ENCODE data around the gene CRCP. TPM values are rescaled to one million over a fixed set of nuclear protein-coding genes. Genes with fewer than 3 reads are reported as not detected.

Gene CRCP
- total and polyA plus RNA-seq, 4 donors: 13.0 to 52.6 (median 18.4) TPM

DNA sequence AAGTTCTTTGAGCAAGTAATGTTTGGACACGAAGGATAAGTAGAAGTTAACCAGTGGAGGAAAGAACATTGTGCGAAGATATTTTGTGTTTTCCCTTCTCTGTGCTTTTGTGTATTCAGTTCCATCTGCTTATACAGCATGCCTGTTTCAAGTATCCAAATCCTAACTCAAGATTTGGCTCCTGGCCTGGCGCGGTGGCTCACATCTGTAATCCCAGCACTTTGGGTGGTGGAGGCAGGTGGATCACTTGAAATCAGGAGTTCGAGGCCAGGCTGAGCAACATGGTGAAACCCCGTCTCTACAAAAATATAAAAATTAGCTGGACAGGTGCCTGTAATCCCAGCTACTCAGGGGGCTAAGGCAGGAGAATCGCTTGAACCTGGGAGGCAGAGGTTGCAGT is 49.7 kb downstream of the CRCP start:
- no peak overlapping the region for H3K4me3 ChIP-seq (ENCODE audit: low read depth in 1 of 3, low read length in 3 of 3)
- H3K27me3 ChIP-seq (ENCODE audit: control insufficient read depth in 4 of 4, insufficient read depth in 4 of 4, low read length in 3 of 4): no peaks in the 10 kb centered on the region
- no peaks in the 10 kb centered on the region for H3K9me3 ChIP-seq (ENCODE audit: control insufficient read depth in 4 of 4, low read length in 3 of 4)
- H3K4me1 ChIP-seq (ENCODE audit: control insufficient read depth in 4 of 4, insufficient read depth in 4 of 4, low read length in 3 of 4): peaks cover 0 to 8% (median 3%) of the 10 kb centered on the region in 4 donors
- no peaks in the 10 kb centered on the region for H3K36me3 ChIP-seq (ENCODE audit: control insufficient read depth in 4 of 4, insufficient read depth in 3 of 4, low read depth in 1 of 4, low read length in 3 of 4)
- 91% methylated on average over 7 of the region's 7 CpGs for WGBS
- H3K27ac ChIP-seq (ENCODE audit: low read depth in 1 of 2, low read length in 2 of 2): peak overlapping the region in 1 of 2 donors; percentile 84
- H3K9ac ChIP-seq (ENCODE audit: low read depth in 1 of 2, low read length in 2 of 2): no peak overlapping the region
- TF ChIP-seq EGR1 (IDR thresholded peaks at IDR 0.05; ENCODE audit: low read depth in 2 of 2) (no peak), RXRA (IDR thresholded peaks at IDR 0.05) (no peak), TAF1 (conservative IDR thresholded peaks at IDR 0.05) (no peak), JUND (IDR thresholded peaks at IDR 0.05) (no peak), YY1 (IDR thresholded peaks at IDR 0.05) (no peak), FOXA1 (IDR thresholded peaks at IDR 0.05) (no peak)
- DNase-seq (ENCODE audit: low spot score): no peak

DNA sequence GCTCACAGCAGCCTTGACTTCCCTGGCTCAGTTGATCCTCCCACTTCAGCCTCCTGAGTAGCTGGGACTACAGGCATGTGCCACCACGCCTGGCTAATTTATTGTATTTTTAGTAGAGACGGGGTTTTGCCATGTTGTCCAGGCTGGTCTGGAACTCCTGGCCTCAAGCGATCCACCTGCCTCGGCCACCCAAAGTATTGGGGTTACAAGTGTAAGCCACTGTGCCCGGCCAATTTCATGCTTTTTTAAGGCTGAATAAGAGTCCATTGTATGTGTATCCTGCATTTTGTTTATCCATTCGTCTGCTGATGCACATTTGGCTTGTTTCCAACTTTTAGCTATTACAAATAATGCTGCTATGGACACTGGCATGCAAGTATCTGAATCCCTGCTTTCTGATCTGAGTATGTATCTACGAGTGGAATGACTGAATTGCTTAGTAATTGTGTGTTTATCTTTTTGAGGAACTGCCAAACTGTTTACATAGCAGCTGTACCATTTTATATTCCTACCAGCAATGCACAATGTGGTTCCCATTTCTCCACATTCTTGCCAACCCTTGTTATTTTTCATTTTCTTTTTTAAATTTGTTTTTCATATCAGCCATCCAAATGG is 53.2 kb downstream of the CRCP start:
- 71% methylated on average over 7 of the region's 7 CpGs for WGBS

DNA sequence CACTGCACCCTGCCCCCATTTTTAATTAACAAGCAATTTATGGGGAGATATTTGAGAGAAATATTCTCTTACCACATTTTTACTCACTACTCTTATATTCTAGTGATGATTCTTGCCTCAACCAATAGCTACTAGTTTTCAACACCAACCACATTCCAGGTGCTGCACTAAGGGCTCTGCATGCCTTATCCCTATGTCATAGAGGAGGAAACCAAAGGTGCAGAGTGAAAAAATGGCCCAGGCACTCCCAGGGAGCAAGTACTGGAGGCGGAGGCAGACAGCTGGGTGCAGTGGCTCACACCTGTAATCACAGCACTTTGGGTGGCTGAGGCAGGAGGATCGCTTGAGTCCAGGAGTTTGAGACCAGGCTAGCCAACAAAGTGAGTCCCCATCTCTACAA is 55.0 kb downstream of the CRCP start:
- Histone ChIP-seq H3K36me3 (ENCODE audit: control insufficient read depth in 4 of 4, insufficient read depth in 3 of 4, low read depth in 1 of 4, low read length in 3 of 4) (no peaks in the 10 kb centered on the region), H3K9ac (ENCODE audit: low read depth in 1 of 2, low read length in 2 of 2) (no peak overlapping the region), H3K27ac (ENCODE audit: low read depth in 1 of 2, low read length in 2 of 2) (no peak overlapping the region), H3K9me3 (ENCODE audit: control insufficient read depth in 4 of 4, low read length in 3 of 4) (no peaks in the 10 kb centered on the region), H3K27me3 (ENCODE audit: control insufficient read depth in 4 of 4, insufficient read depth in 4 of 4, low read length in 3 of 4) (no peaks in the 10 kb centered on the region), H3K4me1 (ENCODE audit: control insufficient read depth in 4 of 4, insufficient read depth in 4 of 4, low read length in 3 of 4) (no peaks in the 10 kb centered on the region), H3K4me3 (ENCODE audit: low read depth in 1 of 3, low read length in 3 of 3) (no peak overlapping the region)
- WGBS: 97% methylated on average over 2 of the region's 2 CpGs
- TF ChIP-seq JUND (IDR thresholded peaks at IDR 0.05) (no peak), FOXA2 (IDR thresholded peaks at IDR 0.05) (no peak), RAD21 (IDR thresholded peaks at IDR 0.05) (no peak), YY1 (IDR thresholded peaks at IDR 0.05) (no peak), TAF1 (conservative IDR thresholded peaks at IDR 0.05) (no peak), FOXA1 (IDR thresholded peaks at IDR 0.05) (no peak), SP1 (IDR thresholded peaks at IDR 0.05) (no peak), HNF4G (IDR thresholded peaks at IDR 0.05) (no peak), GABPA (IDR thresholded peaks at IDR 0.05 in 1 of 2, conservative IDR thresholded peaks at IDR 0.05 in 1 of 2) (no peak), RXRA (IDR thresholded peaks at IDR 0.05) (no peak), HNF4A (conservative IDR thresholded peaks at IDR 0.05) (no peak), NR2F2 (IDR thresholded peaks at IDR 0.05) (no peak), EGR1 (IDR thresholded peaks at IDR 0.05; ENCODE audit: low read depth in 2 of 2) (no peak)
- TF ChIP-seq, protein P1, sequence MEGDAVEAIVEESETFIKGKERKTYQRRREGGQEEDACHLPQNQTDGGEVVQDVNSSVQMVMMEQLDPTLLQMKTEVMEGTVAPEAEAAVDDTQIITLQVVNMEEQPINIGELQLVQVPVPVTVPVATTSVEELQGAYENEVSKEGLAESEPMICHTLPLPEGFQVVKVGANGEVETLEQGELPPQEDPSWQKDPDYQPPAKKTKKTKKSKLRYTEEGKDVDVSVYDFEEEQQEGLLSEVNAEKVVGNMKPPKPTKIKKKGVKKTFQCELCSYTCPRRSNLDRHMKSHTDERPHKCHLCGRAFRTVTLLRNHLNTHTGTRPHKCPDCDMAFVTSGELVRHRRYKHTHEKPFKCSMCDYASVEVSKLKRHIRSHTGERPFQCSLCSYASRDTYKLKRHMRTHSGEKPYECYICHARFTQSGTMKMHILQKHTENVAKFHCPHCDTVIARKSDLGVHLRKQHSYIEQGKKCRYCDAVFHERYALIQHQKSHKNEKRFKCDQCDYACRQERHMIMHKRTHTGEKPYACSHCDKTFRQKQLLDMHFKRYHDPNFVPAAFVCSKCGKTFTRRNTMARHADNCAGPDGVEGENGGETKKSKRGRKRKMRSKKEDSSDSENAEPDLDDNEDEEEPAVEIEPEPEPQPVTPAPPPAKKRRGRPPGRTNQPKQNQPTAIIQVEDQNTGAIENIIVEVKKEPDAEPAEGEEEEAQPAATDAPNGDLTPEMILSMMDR (IDR thresholded peaks at IDR 0.05; ENCODE audit: low read depth, low read length, missing input control): no peak
- TF ChIP-seq, protein P2, sequence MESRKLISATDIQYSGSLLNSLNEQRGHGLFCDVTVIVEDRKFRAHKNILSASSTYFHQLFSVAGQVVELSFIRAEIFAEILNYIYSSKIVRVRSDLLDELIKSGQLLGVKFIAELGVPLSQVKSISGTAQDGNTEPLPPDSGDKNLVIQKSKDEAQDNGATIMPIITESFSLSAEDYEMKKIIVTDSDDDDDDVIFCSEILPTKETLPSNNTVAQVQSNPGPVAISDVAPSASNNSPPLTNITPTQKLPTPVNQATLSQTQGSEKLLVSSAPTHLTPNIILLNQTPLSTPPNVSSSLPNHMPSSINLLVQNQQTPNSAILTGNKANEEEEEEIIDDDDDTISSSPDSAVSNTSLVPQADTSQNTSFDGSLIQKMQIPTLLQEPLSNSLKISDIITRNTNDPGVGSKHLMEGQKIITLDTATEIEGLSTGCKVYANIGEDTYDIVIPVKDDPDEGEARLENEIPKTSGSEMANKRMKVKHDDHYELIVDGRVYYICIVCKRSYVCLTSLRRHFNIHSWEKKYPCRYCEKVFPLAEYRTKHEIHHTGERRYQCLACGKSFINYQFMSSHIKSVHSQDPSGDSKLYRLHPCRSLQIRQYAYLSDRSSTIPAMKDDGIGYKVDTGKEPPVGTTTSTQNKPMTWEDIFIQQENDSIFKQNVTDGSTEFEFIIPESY (IDR thresholded peaks at IDR 0.05): no peak
- TF ChIP-seq, protein P3, sequence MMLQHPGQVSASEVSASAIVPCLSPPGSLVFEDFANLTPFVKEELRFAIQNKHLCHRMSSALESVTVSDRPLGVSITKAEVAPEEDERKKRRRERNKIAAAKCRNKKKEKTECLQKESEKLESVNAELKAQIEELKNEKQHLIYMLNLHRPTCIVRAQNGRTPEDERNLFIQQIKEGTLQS (IDR thresholded peaks at IDR 0.05): no peak
- TF ChIP-seq, protein P4, sequence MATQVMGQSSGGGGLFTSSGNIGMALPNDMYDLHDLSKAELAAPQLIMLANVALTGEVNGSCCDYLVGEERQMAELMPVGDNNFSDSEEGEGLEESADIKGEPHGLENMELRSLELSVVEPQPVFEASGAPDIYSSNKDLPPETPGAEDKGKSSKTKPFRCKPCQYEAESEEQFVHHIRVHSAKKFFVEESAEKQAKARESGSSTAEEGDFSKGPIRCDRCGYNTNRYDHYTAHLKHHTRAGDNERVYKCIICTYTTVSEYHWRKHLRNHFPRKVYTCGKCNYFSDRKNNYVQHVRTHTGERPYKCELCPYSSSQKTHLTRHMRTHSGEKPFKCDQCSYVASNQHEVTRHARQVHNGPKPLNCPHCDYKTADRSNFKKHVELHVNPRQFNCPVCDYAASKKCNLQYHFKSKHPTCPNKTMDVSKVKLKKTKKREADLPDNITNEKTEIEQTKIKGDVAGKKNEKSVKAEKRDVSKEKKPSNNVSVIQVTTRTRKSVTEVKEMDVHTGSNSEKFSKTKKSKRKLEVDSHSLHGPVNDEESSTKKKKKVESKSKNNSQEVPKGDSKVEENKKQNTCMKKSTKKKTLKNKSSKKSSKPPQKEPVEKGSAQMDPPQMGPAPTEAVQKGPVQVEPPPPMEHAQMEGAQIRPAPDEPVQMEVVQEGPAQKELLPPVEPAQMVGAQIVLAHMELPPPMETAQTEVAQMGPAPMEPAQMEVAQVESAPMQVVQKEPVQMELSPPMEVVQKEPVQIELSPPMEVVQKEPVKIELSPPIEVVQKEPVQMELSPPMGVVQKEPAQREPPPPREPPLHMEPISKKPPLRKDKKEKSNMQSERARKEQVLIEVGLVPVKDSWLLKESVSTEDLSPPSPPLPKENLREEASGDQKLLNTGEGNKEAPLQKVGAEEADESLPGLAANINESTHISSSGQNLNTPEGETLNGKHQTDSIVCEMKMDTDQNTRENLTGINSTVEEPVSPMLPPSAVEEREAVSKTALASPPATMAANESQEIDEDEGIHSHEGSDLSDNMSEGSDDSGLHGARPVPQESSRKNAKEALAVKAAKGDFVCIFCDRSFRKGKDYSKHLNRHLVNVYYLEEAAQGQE (IDR thresholded peaks at IDR 0.05): no peak
- TF ChIP-seq, protein P5, sequence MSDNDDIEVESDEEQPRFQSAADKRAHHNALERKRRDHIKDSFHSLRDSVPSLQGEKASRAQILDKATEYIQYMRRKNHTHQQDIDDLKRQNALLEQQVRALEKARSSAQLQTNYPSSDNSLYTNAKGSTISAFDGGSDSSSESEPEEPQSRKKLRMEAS (IDR thresholded peaks at IDR 0.05): no peak
- DNase-seq (ENCODE audit: low spot score): no peak

More for the DNA sequence above, 53.2 kb downstream of the CRCP start:
- DNase-seq (ENCODE audit: low spot score): no peak
- H3K4me1 ChIP-seq (ENCODE audit: control insufficient read depth in 4 of 4, insufficient read depth in 4 of 4, low read length in 3 of 4): peaks cover 0 to 3% (median under 1%) of the 10 kb centered on the region in 4 donors
- TF ChIP-seq, protein P5 (IDR thresholded peaks at IDR 0.05): no peak
- no peak for TF ChIP-seq SP1 (IDR thresholded peaks at IDR 0.05)
- no peak for TF ChIP-seq GABPA (IDR thresholded peaks at IDR 0.05 in 1 of 2, conservative IDR thresholded peaks at IDR 0.05 in 1 of 2)
- TF ChIP-seq TAF1 (conservative IDR thresholded peaks at IDR 0.05): no peak
- no peak for TF ChIP-seq JUND (IDR thresholded peaks at IDR 0.05)
- TF ChIP-seq RXRA (IDR thresholded peaks at IDR 0.05): no peak
- no peak overlapping the region for H3K27ac ChIP-seq (ENCODE audit: low read depth in 1 of 2, low read length in 2 of 2)
- no peaks in the 10 kb centered on the region for H3K9me3 ChIP-seq (ENCODE audit: control insufficient read depth in 4 of 4, low read length in 3 of 4)
- no peak overlapping the region for H3K4me3 ChIP-seq (ENCODE audit: low read depth in 1 of 3, low read length in 3 of 3)
- H3K9ac ChIP-seq (ENCODE audit: low read depth in 1 of 2, low read length in 2 of 2): no peak overlapping the region
- no peaks in the 10 kb centered on the region for H3K36me3 ChIP-seq (ENCODE audit: control insufficient read depth in 4 of 4, insufficient read depth in 3 of 4, low read depth in 1 of 4, low read length in 3 of 4)
- no peaks in the 10 kb centered on the region for H3K27me3 ChIP-seq (ENCODE audit: control insufficient read depth in 4 of 4, insufficient read depth in 4 of 4, low read length in 3 of 4)

All from liver (tissue), 9 donors.